H9 (cell line): ENCODE data around the gene CDK15. TPM values are rescaled to one million over a fixed set of nuclear protein-coding genes. Genes with fewer than 3 reads are reported as not detected.

Source experiments
- DNase-seq: peaks from one replicate; pipeline ENCODE4 v3.0.0-alpha.2; 2017
- H2AFZ ChIP-seq: one replicate; pipeline ENCODE4 v1.6.1; 2013; ENCODE audit warnings: mild to moderate bottlenecking, low read length, control low read depth, moderate library complexity
- H2AK5ac ChIP-seq: 2 replicates; pipeline ENCODE4 v1.6.1; 2013; ENCODE audit warnings: low read length, control low read depth, mixed read lengths; ENCODE audit not compliant: insufficient read length
- H2BK120ac ChIP-seq: one replicate; pipeline ENCODE4 v1.6.1; 2013; ENCODE audit warnings: low read depth, mild to moderate bottlenecking, low read length, control low read depth, inconsistent platforms; ENCODE audit not compliant: poor library complexity, severe bottlenecking
- H2BK12ac ChIP-seq: 2 replicates; pipeline ENCODE4 v1.6.1; 2013; ENCODE audit warnings: low read length, control low read depth, mixed read lengths, low read depth; ENCODE audit not compliant: insufficient read length
- H2BK15ac ChIP-seq: 2 replicates; pipeline ENCODE4 v1.6.1; 2013; ENCODE audit warnings: low read depth, low read length, control low read depth
- H2BK20ac ChIP-seq: one replicate; pipeline ENCODE4 v1.6.1; 2013; ENCODE audit warnings: low read depth, mild to moderate bottlenecking, low read length, control low read depth, inconsistent platforms; ENCODE audit not compliant: poor library complexity, severe bottlenecking
- H2BK5ac ChIP-seq: 2 replicates; pipeline ENCODE4 v1.6.1; 2013; ENCODE audit warnings: low read length, control low read depth, mixed read lengths; ENCODE audit not compliant: insufficient read length
- H3K14ac ChIP-seq: 2 replicates; pipeline ENCODE4 v1.6.1; 2013; ENCODE audit warnings: low read length, control low read depth; ENCODE audit not compliant: insufficient read depth
- H3K18ac ChIP-seq: 2 replicates; pipeline ENCODE4 v1.6.1; 2013; ENCODE audit warnings: low read depth, mild to moderate bottlenecking, mixed read lengths, low read length, control low read depth; ENCODE audit not compliant: insufficient read length
- H3K23ac ChIP-seq: 2 replicates; pipeline ENCODE4 v1.6.1; 2013; ENCODE audit warnings: low read length, control low read depth, mixed read lengths, low read depth; ENCODE audit not compliant: insufficient read length
- H3K23me2 ChIP-seq: 2 replicates; pipeline ENCODE4 v1.6.1; 2013; ENCODE audit warnings: low read depth, mild to moderate bottlenecking, mixed read lengths, low read length, control low read depth; ENCODE audit not compliant: insufficient read length, poor library complexity, severe bottlenecking
- H3K27ac ChIP-seq: 2 replicates; pipeline ENCODE4 v1.5.1; 2013; ENCODE audit warnings: low read length, control low read depth, mixed read lengths, low read depth; ENCODE audit not compliant: insufficient read length
- H3K27me3 ChIP-seq: 2 replicates; pipeline ENCODE4 v1.6.1; 2013; ENCODE audit warnings: low read length, control low read depth, inconsistent platforms; ENCODE audit not compliant: insufficient read depth
- H3K4ac ChIP-seq: 2 replicates; pipeline ENCODE4 v1.6.1; 2013; ENCODE audit warnings: low read depth, mild to moderate bottlenecking, control low read depth, inconsistent platforms, low read length, moderate library complexity
- H3K4me1 ChIP-seq: 2 replicates; pipeline ENCODE4 v1.6.1; 2013; ENCODE audit warnings: low read length, control low read depth, inconsistent platforms; ENCODE audit not compliant: insufficient read depth
- H3K4me2 ChIP-seq: 2 replicates; pipeline ENCODE4 v1.6.1; 2013; ENCODE audit warnings: low read length, control low read depth, mixed read lengths; ENCODE audit not compliant: insufficient read length, insufficient read depth
- H3K56ac ChIP-seq: 2 replicates; pipeline ENCODE4 v1.6.1; 2013; ENCODE audit warnings: low read depth, mild to moderate bottlenecking, mixed read lengths, low read length, control low read depth; ENCODE audit not compliant: insufficient read length
- H3K79me1 ChIP-seq: 2 replicates; pipeline ENCODE4 v1.6.1; 2013; ENCODE audit warnings: low read depth, mild to moderate bottlenecking, moderate library complexity, low read length, control low read depth, inconsistent platforms; ENCODE audit not compliant: insufficient read depth, poor library complexity, severe bottlenecking
- H3K79me2 ChIP-seq: 2 replicates; pipeline ENCODE4 v1.6.1; 2013; ENCODE audit warnings: low read length, control low read depth, inconsistent platforms; ENCODE audit not compliant: insufficient read depth
- H3K9ac ChIP-seq: 2 replicates; pipeline ENCODE4 v1.6.1; 2013; ENCODE audit warnings: low read length, control low read depth, mixed read lengths; ENCODE audit not compliant: insufficient read length; ENCODE audit errors: extremely low read depth
- H3K9me3 ChIP-seq: one replicate; pipeline ENCODE4 v1.6.1; 2013; ENCODE audit warnings: low read depth, low read length, inconsistent platforms; ENCODE audit not compliant: control insufficient read depth
- H3T11ph ChIP-seq: one replicate; pipeline ENCODE4 v1.6.1; 2013; ENCODE audit warnings: mild to moderate bottlenecking, low read length, control low read depth, inconsistent platforms
- H4K20me1 ChIP-seq: one replicate; pipeline ENCODE4 v1.6.1; 2013; ENCODE audit not compliant: control insufficient read depth, insufficient read length, insufficient read depth
- H4K5ac ChIP-seq: 2 replicates; pipeline ENCODE4 v1.6.1; 2013; ENCODE audit warnings: low read depth, mild to moderate bottlenecking, mixed read lengths, low read length, control low read depth; ENCODE audit not compliant: insufficient read length
- H4K8ac ChIP-seq: replicated peaks from 2 replicates; pipeline ENCODE4 v1.6.1; 2013; ENCODE audit warnings: low read length, control low read depth, mixed read lengths, low read depth; ENCODE audit not compliant: insufficient read length
- H4K91ac ChIP-seq: 2 replicates; pipeline ENCODE4 v1.6.1; 2013; ENCODE audit warnings: low read depth, mild to moderate bottlenecking, moderate library complexity, mixed read lengths, low read length, control low read depth; ENCODE audit not compliant: insufficient read length
- H3K27ac Mint-ChIP-seq, 3 experiments: 2 replicates in 2 of 3; 3 replicates in 1 of 3; pipeline ENCODE4 v1.8.0; 2020 to 2021; ENCODE audit warnings: mixed read lengths in 3 of 3, mild to moderate bottlenecking in 1 of 3, moderate library complexity in 1 of 3
- H3K27me3 Mint-ChIP-seq: 2 replicates; pipeline ENCODE4 v1.8.0; 2021; ENCODE audit warnings: low read depth, mild to moderate bottlenecking, moderate library complexity, mixed read lengths
- H3K36me3 Mint-ChIP-seq, 3 experiments: 2 replicates in 2 of 3; 3 replicates in 1 of 3; pipeline ENCODE4 v1.8.0; 2020 to 2021; ENCODE audit warnings: low read depth in 3 of 3, mixed read lengths in 3 of 3; ENCODE audit not compliant: insufficient read depth in 1 of 3
- H3K4me1 Mint-ChIP-seq, 2 experiments: 2 replicates each; pipeline ENCODE4 v1.8.0; 2020; ENCODE audit warnings: mixed read lengths in 2 of 2
- H3K4me3 Mint-ChIP-seq, 2 experiments: 2 replicates in 1 of 2; 3 replicates in 1 of 2; pipeline ENCODE4 v1.8.0; 2020 to 2021; ENCODE audit warnings: mild to moderate bottlenecking in 2 of 2, mixed read lengths in 2 of 2, moderate library complexity in 1 of 2
- H3K9me3 Mint-ChIP-seq, 2 experiments: 2 replicates in 1 of 2; 3 replicates in 1 of 2; pipeline ENCODE4 v1.8.0; 2020; ENCODE audit warnings: mild to moderate bottlenecking in 2 of 2, mixed read lengths in 2 of 2, moderate library complexity in 1 of 2
- WGBS: extraction: QIAGEN DNeasy Blood & Tissue Kit; methylation state at CpG from one replicate; pipeline ENCODE4 v1.1.7; 2013; ENCODE audit warnings: missing lambda C conversion rate, low lambda C conversion rate, mixed read lengths; ENCODE audit not compliant: insufficient read length; ENCODE audit errors: extremely low coverage; 5-methylcytosine and 5-hydroxymethylcytosine counted together
- total RNA-seq: library from RNA; stranded (reverse); gene quantifications from 2 replicates; pipeline ENCODE4 v1.2.1, GENCODE V29; 2021
- TF ChIP-seq, protein P1 (sequence below): fragments of 200-600 bp; sonication (generic); conservative IDR thresholded peaks from 3 replicates; pipeline ENCODE4 v1.8.0; 2021; ENCODE audit warnings: antibody characterized with exemption, mild to moderate bottlenecking

The CDK15 gene
- total RNA-seq, 1 experiment from 2014 or later: not detected

DNA sequence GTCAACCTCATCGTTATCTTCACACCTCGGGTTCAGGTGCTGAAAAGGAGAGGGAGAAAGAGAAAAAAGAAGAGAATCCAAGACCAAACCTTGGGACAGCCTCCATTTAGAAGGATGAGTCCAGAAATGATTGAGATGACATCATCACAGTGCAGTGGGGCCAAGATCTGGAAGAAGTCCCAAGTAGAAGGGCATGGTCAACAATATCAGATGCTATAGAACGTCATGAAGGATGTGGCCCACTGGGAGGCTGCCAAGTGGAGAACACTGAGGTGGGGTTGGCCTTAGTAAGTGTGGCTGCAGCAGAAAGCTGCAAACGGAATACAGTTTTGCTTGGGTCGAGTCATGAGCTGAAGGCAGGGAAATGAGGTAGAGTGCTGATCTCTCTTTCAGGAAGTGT lies 136.2 kb downstream of the CDK15 start:
- Mint-ChIP-seq H3K27ac (no peak overlapping the region), H3K27me3 (no peaks in the 10 kb centered on the region), H3K4me3 (no peak overlapping the region), H3K9me3 (no peaks in the 10 kb centered on the region), H3K4me1 (peaks cover 35 to 39% of the 10 kb centered on the region in 2 experiments), H3K36me3 (peaks cover 2 to 3% (median 3%) of the 10 kb centered on the region in 3 experiments; a peak in 4 of 7 replicates)
- Histone ChIP-seq H3T11ph (no peak overlapping the region), H4K5ac (no peak overlapping the region), H4K20me1 (no peaks in the 10 kb centered on the region), H3K4ac (no peak overlapping the region), H3K27me3 (no peaks in the 10 kb centered on the region), H3K23me2 (no peaks in the 10 kb centered on the region), H2BK20ac (no peak overlapping the region), H3K4me2 (no peak overlapping the region), H4K91ac (no peak overlapping the region), H3K56ac (no peak overlapping the region), H3K14ac (no peak overlapping the region), H4K8ac (no peak overlapping the region), H3K9ac (no peak overlapping the region), H3K18ac (no peak overlapping the region), H2BK12ac (no peak overlapping the region), H2AFZ (no peak overlapping the region), H3K9me3 (no peaks in the 10 kb centered on the region), H3K23ac (no peak overlapping the region), H3K27ac (no peak overlapping the region), H2AK5ac (no peak overlapping the region), H2BK120ac (no peak overlapping the region), H2BK15ac (no peak overlapping the region), H3K79me1 (no peaks in the 10 kb centered on the region), H2BK5ac (no peak overlapping the region), H3K4me1 (peaks cover 13% of the 10 kb centered on the region; the same call in 1 of the 2 replicates), H3K79me2 (no peaks in the 10 kb centered on the region)
- no peak for DNase-seq
- TF ChIP-seq, protein P1, sequence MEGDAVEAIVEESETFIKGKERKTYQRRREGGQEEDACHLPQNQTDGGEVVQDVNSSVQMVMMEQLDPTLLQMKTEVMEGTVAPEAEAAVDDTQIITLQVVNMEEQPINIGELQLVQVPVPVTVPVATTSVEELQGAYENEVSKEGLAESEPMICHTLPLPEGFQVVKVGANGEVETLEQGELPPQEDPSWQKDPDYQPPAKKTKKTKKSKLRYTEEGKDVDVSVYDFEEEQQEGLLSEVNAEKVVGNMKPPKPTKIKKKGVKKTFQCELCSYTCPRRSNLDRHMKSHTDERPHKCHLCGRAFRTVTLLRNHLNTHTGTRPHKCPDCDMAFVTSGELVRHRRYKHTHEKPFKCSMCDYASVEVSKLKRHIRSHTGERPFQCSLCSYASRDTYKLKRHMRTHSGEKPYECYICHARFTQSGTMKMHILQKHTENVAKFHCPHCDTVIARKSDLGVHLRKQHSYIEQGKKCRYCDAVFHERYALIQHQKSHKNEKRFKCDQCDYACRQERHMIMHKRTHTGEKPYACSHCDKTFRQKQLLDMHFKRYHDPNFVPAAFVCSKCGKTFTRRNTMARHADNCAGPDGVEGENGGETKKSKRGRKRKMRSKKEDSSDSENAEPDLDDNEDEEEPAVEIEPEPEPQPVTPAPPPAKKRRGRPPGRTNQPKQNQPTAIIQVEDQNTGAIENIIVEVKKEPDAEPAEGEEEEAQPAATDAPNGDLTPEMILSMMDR: no peak
- no CpG with 5 or more reads among the region's 5 CpGs for WGBS

Other genes starting within 250 kb of the CDK15 start
- gene TMEM237, start 163.0 kb upstream of the CDK15 start, total RNA-seq: 37.7 and 38.4 TPM in 2 replicates
- not detected in 2 replicates for gene MPP4, start 107.9 kb upstream of the CDK15 start, total RNA-seq
- 28.4 and 29.3 TPM in 2 replicates for gene ALS2, start 25.6 kb upstream of the CDK15 start, total RNA-seq
- 302 and 309 TPM in 2 replicates for gene FZD7, start 227.3 kb downstream of the CDK15 start, total RNA-seq